ENCODE data around the gene ITSN1.

GRCh38 chr21:33699277-33699676 lies 57.0 kb downstream of the ITSN1 start:
- TF ChIP-seq CTCF (IDR thresholded peaks at IDR 0.05) (no peak), POLR2A (IDR thresholded peaks at IDR 0.05) (no peak)
